Epithelial cell of esophagus (primary cell): ENCODE measurements around the gene RELL2.

Source experiments
- DNase-seq: peaks from one replicate; pipeline ENCODE4 v3.0.0; 2010; ENCODE audit warnings: low read depth
- H3K4me3 ChIP-seq: 2 replicates; pipeline ENCODE4 v1.5.1; 2011; ENCODE audit warnings: mild to moderate bottlenecking, low read length, control low read depth
- TF ChIP-seq, protein P1 (sequence below): IDR thresholded peaks from 2 replicates; pipeline ENCODE4 v1.5.1; 2011; ENCODE audit warnings: low read depth, mild to moderate bottlenecking, low read length, control low read depth, inconsistent platforms; ENCODE audit not compliant: insufficient read depth; ENCODE audit errors: missing control alignments

The RELL2 gene

DNA sequence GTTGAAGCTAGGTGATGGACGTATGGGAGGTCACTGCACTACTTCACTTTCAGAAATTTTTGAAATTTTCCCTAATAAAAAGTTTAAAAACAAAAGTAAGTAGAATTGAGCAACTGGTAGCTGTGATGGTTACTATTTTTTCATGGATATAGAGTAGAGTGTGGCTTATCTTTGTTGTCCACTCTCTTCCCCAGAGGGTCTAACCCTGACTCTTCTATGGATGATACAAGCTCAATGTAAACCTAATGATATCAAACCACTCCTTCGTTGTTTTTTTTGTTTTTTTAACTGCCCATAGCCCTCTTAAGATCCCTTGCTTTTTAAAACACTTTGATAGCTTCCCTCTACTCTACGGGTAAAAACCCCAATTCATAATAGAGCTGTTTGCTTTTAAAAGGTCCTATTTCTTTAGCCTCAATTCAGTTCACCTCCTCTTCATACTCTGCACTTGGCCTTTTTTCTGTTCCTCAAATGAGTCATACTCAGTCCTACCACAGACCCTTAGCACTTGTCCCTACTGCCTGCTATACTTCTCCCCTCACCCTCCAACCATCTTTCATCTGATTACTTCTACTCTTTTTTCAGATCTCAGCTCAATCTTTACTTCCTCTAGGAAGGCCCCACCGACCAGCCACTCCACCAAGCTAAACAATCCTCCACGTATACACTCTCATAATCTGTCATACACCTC, 2.8 kb upstream of the RELL2 start:
- no peak for DNase-seq
- TF ChIP-seq, protein P1, sequence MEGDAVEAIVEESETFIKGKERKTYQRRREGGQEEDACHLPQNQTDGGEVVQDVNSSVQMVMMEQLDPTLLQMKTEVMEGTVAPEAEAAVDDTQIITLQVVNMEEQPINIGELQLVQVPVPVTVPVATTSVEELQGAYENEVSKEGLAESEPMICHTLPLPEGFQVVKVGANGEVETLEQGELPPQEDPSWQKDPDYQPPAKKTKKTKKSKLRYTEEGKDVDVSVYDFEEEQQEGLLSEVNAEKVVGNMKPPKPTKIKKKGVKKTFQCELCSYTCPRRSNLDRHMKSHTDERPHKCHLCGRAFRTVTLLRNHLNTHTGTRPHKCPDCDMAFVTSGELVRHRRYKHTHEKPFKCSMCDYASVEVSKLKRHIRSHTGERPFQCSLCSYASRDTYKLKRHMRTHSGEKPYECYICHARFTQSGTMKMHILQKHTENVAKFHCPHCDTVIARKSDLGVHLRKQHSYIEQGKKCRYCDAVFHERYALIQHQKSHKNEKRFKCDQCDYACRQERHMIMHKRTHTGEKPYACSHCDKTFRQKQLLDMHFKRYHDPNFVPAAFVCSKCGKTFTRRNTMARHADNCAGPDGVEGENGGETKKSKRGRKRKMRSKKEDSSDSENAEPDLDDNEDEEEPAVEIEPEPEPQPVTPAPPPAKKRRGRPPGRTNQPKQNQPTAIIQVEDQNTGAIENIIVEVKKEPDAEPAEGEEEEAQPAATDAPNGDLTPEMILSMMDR, result no peak

DNA sequence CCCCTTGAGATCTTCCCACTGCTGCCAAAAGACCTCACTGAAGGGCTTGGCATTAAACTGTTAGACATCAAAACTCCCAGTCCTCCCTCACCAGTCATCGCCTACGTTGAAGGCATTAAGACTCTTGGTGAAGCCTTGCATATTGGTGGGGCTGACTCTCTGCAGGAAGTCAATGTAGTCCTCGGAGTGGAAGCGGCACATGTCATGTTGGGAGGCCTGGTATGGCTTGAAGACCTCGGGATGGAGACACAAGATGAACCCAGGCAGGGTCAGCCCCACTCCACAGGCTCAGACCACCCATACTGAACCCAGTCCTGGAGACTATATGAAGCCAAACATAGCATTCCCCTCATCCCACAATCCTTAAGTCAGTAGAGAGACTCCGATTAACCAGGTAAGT, 2.1 kb upstream of the RELL2 start:
- TF ChIP-seq, protein P1, result no peak
- no peak for DNase-seq
- H3K4me3 ChIP-seq, result no peak overlapping the region

More for the DNA sequence above, 2.8 kb upstream of the RELL2 start:
- H3K4me3 ChIP-seq, result no peak overlapping the region

DNA sequence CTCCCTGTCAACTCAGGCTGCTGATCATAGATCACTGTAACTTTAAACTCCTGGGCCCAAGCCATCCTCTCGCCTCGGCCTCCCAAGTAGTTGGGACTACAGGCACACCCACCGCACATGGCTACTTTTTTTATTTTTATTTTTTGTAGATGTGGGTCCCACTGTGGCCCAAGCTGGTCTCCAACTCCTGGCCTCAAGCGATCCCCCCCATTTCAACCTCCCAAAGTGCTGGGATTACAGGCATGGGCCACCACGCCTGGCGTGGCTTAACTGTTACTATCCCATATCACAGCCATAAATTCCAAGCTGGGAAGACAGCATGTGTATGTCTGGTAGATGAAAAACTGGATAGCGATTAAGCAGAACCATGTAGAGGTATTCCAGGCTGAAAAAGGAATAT, 1.2 kb upstream of the RELL2 start:
- peak overlapping the region; percentile 91 for H3K4me3 ChIP-seq
- DNase-seq, result no peak
- TF ChIP-seq, protein P1, result no peak

DNA sequence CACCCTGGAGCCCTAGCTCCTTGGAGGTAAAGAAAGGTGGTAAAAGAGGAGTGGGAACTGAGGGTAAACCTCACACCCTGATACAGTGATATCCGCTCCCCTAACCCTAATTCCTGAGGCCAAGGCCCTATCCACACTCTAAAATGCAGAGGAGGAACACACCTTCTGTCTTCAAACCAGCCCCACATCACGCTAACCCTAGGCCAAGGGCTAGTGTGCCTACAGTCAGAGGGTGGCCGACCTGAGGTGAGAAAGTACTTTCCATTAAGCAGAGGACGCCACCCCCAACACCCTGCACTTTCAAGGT, 738 bp upstream of the RELL2 start:
- TF ChIP-seq, protein P1, result no peak
- DNase-seq, result no peak
- peak overlapping the region; percentile 91 for H3K4me3 ChIP-seq

DNA sequence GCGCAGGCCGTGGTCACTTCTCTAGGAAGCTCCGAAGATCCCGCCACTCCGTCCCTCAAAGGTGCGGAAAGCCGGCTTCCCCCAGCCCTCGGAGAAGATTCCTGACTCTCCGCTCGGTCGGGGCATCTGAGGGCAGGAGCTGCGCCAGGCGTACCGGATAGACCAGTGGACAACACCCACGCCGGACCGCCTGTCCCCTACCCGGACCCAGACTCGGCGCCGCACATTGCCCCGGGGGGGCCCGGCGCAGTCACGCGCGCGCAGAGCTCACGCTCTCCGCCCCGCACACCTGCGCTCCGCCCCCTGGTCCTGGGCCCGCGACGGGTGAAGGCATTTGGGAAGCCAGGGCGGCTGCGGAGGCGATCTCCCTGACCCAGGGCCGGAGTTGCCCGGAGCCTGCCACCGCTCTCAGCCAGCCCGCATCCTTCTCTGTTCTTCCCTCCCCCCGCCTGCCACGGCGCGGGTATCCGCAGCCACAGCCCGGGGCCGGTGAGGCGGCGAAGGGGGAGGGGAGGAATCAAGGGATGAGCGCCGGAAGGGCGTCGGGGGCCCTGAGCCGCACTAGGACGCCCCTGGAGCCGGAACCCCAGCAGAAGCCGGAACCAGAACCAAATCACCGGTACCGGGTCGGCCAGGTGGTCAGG, 448 bp downstream of the RELL2 start:
- TF ChIP-seq, protein P1, result no peak
- peak; percentile 36 for DNase-seq
- peak overlapping the region; percentile 91 for H3K4me3 ChIP-seq

DNA sequence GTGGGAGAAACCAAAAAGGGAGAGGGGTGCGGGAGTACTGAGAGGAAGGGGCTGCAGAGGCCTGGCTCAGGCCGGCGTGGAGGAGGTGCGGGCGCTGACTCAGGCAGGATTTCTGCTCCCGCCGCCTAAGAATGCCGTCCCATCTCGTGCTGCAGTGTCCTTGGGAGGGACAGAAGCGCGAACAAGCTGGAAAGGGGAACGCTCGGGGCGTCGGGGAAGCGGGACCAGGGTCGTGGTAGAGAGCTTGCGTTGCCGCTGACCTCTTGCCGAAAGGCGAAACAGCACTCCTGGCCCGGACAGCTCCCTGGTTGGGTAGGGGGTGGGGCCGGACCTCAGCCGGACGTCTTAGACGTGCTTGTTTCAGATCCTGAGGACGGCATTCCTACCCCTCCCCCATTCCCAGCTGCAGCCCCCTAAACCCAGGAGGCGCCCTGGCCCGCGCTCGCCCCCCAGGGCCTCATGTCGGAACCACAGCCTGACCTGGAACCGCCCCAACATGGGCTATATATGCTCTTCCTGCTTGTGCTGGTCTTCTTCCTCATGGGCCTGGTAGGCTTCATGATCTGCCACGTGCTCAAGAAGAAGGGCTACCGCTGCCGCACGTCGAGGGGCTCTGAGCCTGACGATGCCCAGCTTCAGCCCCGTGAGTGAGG, 1.1 kb downstream of the RELL2 start:
- H3K4me3 ChIP-seq, result peak overlapping the region; percentile 91
- TF ChIP-seq, protein P1, result peak; percentile 38
- peak; percentile 41 for DNase-seq
